HG02588 (cell line): ENCODE measurements around the gene ZCCHC7.
"Not testable (repeated sequence)": the region's sequence is repeated elsewhere in the genome, so short reads cannot be mapped to it uniquely, and the experiment has no call there.

Source experiments
- ATAC-seq: cut with Tn5 transposase; IDR thresholded peaks from one replicate; pipeline ENCODE4 v1.9.1; 2021; ENCODE audit warnings: mild to moderate bottlenecking, moderate library complexity; ENCODE audit not compliant: unreplicated experiment

ZCCHC7 gene

DNA sequence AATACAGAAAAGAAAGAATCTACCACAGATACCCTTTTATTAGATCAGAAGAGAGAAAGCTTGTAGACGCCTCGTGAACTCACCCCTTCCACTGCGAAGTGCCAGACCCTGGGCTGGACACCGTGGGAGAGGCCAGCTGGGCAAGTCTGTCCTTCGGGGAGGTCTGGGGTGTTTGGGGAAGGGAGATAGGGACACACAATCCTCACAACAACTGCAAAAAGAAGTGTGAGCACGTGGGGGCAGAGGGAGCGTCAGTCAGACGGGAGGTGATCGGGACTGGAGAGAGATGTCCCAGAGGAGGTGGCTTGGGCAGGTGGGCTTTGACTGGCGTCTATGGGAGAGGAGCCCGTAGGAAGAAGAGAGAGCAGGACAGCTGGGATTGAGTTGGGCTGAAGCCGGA is 274.9 kb downstream of the ZCCHC7 start:
- no peak for ATAC-seq

DNA sequence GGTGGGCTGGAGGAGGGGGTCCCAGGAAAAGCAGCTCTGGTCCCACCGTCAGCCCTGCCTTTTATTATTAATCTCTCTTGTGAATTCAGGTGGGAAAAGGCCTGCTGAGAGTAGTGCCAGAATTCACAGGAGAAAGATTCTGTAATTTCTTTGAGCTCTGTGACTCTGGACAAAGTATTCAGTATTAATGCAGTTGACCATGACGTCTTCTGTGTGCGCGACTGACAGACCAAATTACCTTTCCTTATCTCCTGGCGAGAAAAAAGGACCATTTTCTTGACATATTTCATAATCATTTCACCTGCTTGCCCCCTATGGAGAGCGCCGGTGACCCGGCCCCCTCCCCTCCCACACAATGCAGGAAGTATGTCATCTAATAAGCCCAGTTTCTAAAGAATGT is 275.3 kb downstream of the ZCCHC7 start:
- ATAC-seq = no peak

DNA sequence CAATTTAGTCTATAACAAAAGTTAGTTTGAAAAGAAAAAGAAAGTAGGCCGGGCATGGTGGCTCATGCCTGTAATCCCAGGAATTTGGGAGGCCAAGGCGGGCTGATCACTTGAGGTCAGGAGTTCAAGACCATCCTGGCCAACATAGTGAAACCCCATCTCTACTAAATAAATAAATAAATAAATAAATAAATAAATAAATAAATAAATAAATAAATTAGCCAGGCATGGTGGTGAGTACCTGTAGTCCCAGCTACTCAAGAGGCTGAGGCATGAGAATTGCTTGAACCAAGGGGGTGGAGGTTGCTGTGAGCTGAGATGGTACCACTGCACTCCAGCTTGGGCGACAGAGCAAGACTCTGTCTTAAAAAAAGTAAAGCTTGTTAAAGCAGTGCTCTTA is 277.6 kb downstream of the ZCCHC7 start:
- not testable (repeated sequence) for ATAC-seq

DNA sequence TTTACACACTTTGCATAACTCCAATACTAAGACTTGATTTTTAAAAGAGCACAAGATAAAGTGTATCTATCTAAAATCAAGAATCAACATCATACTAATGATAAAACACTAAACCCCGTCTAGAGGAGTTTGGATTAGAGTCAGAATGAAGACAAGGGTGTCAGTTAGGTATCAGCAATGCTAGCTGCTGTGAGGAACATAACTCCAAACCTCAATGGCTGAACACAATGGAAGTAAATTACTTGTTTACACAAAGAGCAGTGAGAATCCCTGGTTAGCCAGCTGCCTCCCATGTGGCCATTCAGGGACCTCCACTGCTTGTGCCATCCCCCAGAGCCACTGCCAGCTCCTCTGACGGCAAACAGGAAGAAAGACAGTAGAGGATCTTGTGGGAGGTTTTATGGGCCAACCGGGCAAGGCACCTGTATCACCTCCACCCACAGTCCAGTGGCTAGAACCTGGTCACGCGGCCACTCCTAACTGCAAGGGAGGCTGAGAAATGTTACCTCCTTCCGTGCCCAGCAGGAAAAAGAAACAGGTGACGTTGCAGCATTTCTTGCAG is 278.2 kb downstream of the ZCCHC7 start:
- no peak for ATAC-seq

DNA sequence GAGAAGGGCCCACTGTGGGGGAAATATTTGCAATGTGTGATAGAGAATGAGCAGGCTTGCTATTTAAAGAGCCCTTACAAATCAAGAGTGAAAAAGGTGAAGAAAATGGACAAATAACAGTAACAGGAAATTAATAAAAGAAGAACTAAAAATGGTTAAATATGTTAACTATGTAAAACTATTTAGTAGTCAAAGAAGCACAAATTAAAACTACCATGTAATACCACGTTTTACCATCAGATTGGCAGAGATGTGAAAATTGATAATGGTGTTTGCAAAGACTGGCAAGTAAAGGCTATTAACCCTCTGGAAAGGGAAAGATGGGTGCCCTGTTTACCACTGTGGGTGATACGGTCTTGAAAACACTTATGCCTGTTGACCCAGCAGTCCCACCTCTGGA is 279.0 kb downstream of the ZCCHC7 start:
- no peak for ATAC-seq

DNA sequence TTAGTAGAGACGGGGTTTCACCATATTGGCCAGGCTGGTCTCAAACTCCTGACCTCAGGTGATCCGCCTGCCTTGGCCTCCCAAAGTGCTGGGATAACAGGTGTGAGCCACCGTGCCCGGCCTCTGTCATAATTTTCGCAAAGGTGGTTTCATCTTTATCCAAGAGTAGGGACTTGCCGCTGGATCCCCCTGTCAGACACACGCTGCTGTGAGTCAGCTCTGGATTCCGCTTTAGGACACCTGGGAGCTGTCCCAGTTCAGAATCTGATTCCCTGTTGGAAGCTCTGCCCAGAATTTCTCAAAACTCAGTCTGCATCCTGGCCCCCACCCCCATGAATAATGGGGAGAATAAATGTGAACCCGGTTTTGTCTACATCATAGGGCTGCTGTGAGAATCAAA is 284.2 kb downstream of the ZCCHC7 start:
- ATAC-seq = no peak

DNA sequence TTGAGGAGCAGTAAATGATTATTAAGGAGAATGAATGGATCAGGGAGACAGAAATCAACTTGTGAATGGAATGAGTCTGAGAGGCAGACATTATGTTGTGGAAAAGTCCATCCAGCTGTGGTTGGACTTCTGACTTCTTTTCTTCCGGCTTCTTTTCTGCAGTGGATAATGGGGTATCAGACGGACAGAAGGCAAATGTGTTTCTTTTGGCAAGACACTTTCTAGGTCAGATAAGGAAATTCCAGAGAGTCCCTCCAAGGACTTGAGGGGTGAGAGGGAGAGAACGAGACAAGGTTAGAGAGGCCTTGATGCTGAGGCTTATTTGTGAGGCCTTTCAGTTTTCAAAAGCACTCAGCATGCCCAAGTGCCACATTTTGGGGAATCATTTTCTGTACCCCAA is 285.0 kb downstream of the ZCCHC7 start:
- ATAC-seq = no peak

DNA sequence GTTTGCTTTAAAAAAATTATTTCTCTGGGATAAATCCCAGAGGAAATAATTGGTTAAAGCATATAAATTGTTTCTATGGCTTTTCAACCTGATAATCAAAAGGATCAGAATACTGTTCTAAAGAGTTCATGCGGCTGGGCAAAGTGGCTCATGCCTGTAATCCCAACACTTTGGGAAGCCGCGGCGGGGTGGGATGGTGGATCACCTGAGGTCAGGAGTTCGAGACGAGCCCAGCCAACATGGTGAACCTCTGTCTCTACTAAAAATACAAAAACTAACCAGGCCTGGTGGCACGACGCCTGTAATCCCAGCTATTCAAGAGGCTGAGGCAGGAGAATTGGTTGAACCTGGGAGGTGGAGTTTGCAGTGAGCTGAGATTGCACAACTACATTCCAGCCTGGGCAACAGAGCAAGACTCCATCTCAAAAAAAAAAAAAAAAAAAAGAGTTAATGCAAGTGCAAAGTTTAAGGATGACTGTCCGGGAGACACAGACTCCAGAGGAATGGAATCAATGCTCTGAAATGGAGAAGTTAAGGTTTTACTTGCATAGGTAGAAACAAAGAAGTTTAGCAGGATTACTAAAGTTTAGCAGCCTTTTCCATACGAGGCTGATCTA is 285.5 kb downstream of the ZCCHC7 start:
- no peak for ATAC-seq

DNA sequence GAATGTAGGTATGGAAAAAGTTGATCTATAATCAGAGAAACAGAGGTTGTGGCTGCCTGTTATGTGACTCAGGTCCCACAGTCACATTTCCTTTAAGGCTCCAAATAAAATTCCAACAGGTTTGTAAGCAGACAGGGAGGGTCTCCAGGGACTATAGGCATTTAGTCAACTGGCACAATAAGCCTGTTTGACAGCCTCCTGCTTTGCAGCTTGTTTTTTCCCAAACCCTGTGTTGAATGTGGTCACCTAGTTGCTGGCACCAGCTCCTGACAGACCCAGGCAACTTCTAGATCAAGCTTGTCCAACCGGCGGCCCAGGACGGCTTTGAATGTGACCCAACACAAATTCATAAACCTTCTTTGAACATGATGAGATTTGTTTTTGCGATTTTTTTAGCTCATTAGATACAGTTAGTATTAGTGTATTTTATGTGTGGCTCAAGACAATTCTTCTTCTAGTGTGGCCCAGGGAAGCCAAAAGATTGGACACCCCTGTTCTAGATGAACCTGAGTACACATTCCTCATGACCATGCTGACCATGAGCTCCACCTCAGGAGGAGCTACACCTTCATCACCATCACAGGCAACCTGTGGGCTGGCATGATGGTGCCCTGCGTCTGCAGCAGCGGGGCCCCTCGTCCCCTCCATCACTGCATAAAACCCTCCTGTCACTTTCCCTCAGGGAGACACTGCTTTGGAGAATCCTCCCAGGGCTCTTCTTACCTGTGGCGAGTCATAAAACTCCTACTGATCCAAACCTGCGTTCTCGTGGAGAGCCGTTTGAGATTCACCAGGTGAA is 286.4 kb downstream of the ZCCHC7 start:
- no peak for ATAC-seq

DNA sequence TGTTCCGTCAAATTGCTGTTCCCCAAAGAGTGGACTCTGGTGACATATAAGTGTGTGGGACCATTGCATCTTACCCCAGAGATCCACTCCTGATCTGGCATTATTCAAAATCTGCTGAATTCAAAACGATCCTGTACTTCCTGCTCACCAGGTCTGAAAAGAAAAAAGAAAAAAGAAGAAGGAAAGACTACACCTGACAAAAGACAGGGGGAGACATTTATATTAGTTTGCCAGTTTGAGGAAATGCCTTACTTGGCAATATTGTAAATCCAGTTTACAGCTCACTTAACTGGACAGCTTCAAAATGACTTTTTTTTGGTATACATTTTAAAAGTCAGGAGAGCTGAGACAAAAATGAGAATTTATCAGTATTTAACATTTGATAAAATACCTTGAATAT is 287.1 kb downstream of the ZCCHC7 start:
- ATAC-seq = no peak
